Stimulated activated CD4-positive, alpha-beta T cell treated with anti-CD3 and anti-CD28 coated beads, Interleukin-4, amount 100 ng/mL, for 48 hours (primary cell): ENCODE results near the gene JAM3.

Experiments
- DNase-seq, 2 donors: peaks; one replicate each; pipeline ENCODE4 v3.0.0-alpha.2; 2020; ENCODE audit warnings: low read depth in 2 of 2

The JAM3 gene

GRCh38 chr11:134068829-134069425, at the start of gene JAM3:
Gene JAM3 (plus strand): TSS chr11:134069072. CDS start chr11:134069084, 12 bp downstream.
- DNase-seq = peak; percentile 95 to 96

- DNase-seq = no peak
These were observed 49.4 kb upstream of the JAM3 start for GRCh38 chr11:134019500-134019899.

DNA sequence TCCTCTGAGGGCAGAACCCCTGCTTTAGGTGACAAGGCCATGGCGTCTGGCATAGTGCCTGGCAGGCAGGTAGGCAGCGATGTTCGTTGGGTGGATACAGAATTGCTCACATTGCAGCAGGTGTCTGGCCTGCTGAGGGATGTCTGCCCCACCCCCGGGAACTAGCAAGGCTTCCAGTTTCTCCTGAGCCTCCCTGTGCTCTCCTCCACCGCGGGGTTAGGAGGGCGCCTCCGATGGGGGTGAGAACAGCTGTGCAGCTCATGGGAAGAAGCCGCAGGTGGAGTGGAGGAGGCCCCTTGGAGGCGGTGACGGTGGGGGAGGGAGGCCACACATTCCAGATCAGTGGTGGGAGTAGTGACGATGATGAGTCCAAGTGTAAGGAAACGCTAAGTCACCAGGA, 48.3 kb upstream of the JAM3 start:
- DNase-seq = no peak

GRCh38 chr11:134021326-134021725, 47.5 kb upstream of the JAM3 start:
- DNase-seq = no peak

DNA sequence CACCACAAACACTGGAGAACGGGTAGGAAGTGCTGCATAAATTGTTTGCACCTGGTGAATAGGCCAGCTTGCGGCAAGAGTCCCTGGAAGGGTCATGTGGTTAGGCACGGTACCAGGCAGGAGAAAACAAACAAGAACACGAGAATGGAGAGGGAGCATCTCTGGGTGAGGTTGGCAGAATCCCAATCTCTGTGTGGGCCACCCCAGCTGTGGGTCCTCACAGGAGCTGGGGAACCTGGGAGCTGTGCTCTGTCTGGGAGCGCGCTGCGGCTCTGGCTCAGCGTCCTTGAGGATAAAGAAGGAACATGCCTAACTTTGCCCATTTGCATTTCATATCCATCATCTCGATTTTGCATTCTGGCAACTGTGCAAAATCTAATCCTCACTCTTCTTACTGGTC, 46.1 kb upstream of the JAM3 start:
- DNase-seq = no peak

GRCh38 chr11:134024420-134025081, 44.3 kb upstream of the JAM3 start:
- DNase-seq = peak; percentile 35 to 40

DNA sequence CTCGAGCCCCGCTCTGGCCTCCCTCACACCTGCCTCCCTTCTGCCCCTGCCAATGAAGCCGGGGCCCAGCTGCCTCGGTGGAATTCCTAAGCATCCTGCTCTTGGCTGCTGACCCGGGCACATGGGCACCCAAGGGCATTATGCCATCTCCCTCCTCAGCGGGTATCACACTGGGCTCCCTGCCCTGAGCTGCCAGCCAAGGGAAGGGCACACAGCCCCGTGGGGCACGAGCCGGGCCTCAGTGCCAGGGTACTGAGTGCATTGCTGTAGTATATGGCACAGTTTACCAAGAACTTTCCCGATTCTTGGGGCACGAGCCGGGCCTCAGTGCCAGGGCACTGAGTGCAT, 43.8 kb upstream of the JAM3 start:
- DNase-seq = no peak

GRCh38 chr11:134026655-134027343, 42.1 kb upstream of the JAM3 start:
- DNase-seq = no peak

DNA sequence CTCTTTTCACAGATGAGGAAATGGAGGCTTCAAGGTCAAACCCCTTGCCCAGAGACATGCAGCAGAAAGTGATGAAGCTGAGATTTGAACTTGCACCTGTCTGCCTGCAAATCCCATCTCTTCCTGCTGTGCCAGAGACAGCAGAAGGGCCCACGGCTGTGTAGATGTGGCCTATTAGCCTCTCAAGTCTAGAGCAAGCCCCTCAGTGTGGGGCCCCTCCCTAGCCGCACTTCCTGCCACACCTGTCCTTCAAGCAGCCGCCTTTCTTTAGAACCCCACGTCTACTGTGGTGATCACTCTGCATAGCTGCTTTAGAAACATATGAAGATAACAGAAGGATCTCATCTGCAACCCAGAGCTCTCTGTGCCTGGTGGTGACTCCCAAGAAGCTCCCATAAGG, 41.2 kb upstream of the JAM3 start:
- no peak for DNase-seq

- DNase-seq = no peak
These were observed 40.4 kb upstream of the JAM3 start for GRCh38 chr11:134028368-134028920.

- DNase-seq = no peak
These were observed 38.0 kb upstream of the JAM3 start for GRCh38 chr11:134030853-134031252.

- no peak for DNase-seq
These were observed 36.8 kb upstream of the JAM3 start for GRCh38 chr11:134032043-134032442.

- no peak for DNase-seq
These were observed 36.3 kb upstream of the JAM3 start for GRCh38 chr11:134032501-134033091.

DNA sequence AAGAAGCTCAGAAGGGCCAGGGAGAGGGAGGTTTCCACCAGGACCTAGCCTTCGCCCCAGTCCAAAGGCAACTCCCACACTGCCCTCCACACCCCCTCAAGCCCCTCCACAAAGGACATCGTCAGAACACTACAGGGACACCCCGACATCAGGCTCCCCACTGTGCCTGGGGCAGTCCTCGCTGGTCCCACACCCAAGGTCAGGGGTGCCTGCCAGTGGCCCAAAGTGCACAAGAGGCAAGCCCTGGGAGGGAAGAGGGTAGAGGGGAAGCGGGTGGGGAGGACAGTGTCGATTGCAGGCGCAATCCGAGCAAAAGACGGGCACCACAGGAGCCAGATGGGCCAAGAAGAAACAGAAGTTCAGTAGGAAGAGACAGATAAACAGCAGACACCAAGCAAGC, 35.6 kb upstream of the JAM3 start:
- no peak for DNase-seq

- DNase-seq = peak; percentile 43 to 56
These were observed 35.0 kb upstream of the JAM3 start for GRCh38 chr11:134033696-134034491.

GRCh38 chr11:134034496-134035381, 34.1 kb upstream of the JAM3 start:
- DNase-seq = no peak

- DNase-seq = no peak
These were observed 32.3 kb upstream of the JAM3 start for GRCh38 chr11:134036492-134037045.

- peak in 1 of 2 donors; percentile 37 for DNase-seq
These were observed 31.6 kb upstream of the JAM3 start for GRCh38 chr11:134037046-134037908.

GRCh38 chr11:134038897-134039470, 29.9 kb upstream of the JAM3 start:
- no peak for DNase-seq
